ENCODE data around the gene RRP9.

DNA sequence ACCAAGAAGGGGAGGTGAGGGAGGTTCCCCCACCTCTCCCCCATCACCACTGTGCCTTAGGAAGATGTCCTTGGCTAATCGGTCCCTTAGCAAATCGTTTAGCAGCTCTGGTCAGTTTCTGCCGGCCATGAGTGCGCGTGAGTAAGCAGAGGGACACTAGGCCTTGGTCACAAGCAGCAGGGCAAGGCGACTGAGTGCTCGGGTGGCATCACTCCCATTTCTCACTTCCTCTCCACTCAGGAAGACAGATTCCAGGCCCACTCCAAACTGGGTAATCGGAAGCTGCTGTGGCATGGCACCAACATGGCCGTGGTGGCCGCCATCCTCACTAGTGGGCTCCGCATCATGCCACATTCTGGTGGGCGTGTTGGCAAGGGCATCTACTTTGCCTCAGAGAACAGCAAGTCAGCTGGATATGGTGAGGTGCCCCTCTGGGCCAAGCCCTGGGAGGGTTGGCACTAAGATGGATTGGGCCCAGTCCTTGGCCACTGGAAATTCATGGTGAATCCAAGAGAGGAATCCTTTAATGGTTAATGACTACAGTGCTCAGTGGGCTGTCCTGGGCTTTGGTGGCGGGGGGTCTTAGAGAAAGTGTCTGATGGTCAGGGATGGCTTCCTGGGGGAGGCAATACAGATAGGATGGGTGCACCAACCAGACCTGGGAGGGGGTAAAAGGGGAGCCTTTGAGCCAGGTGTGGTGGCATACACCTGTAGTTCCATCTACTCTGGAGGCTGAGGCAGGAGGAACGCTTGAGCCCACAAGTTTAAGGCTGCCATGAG is 4.4 kb upstream of the RRP9 start:
- TF ChIP-seq POLR2A (IDR thresholded peaks at IDR 0.05; ENCODE audit: low read length) = no peak
- no peak for TF ChIP-seq GATA1 (IDR thresholded peaks at IDR 0.05; ENCODE audit: low read depth, low read length)

All from erythroblast (primary cell).